NCI-H510A treated with DMSO at 0.1 percent for 48 hours (cell line): ENCODE measurements around the gene CPED1.

Source experiments
- DNase-seq: peaks from one replicate; lab custom pipeline; 2025; lab: John Stamatoyannopoulos, UW

CPED1 gene

DNA sequence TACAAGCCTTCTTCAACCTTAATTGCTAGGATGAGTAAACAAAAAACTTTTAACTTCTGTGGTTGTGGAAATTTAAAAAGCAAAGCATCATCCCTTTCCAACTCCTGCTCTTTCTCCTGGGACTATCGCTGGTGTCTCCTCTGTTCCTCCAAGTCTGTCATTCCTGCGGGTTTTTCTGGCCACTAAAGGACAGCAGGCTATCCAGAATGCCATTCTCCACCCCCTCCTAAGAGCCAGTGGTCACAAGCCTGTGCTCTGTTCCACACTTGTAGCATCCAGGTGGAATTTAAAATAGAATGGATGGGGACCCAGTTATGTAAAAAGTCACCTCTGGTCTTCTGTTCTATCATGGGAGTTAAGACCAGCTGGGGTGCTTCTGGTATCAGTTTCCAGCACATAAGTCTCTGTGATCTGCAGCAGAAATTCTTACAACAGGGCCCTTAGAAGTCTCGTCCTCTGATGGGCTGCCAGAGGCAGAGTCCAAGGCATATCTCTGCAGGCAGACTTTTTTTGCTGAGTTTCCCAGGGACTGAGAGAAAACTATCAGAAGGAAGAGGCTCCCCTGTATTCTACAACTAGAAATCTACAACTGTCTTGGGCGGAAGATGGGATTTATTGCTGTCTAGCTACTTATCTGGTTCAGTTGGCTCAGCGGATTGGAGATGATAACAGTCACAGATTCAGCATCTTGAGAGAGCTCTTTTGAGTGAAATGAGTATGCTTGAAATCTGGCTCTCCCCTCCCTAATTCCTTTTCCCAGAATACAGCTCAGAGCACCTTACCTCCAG is 335.2 kb downstream of the CPED1 start:
- no peak for DNase-seq

DNA sequence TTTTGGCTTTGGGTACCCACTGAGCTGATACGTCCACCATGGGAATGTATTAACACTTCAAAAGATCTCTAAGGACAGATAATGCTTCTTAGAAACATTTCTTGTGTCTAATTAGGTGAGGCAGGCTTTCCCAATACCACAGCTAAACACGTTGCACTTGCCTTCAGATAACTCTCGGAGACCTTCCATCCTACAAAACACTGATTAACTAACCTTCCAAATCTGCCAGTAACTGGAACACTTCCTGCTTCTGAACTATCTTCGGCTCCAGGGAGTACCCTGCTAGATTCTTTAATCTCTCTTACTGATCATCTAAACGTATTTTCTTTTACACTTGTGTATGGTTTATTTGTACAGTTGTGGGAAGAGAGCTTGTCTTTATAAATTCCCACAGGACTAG is 339.2 kb downstream of the CPED1 start:
- no peak for DNase-seq

- peak; percentile 12 for DNase-seq
Measured at GRCh38 chr7:121328508-121329190, 340.1 kb downstream of the CPED1 start, which contains the start of gene WNT16. Gene WNT16 (plus strand): TSS chr7:121329000. CDS start chr7:121329293, 293 bp downstream.

- DNase-seq, result peak; percentile 31
Measured at GRCh38 chr7:121329191-121330052, 340.9 kb downstream of the CPED1 start.

GRCh38 chr7:121330053-121330833 is 341.7 kb downstream of the CPED1 start:
- DNase-seq, result no peak

- no peak for DNase-seq
Measured at GRCh38 chr7:121331048-121331447, 342.5 kb downstream of the CPED1 start.

GRCh38 chr7:121331574-121331973 is 343.1 kb downstream of the CPED1 start:
- no peak for DNase-seq

DNA sequence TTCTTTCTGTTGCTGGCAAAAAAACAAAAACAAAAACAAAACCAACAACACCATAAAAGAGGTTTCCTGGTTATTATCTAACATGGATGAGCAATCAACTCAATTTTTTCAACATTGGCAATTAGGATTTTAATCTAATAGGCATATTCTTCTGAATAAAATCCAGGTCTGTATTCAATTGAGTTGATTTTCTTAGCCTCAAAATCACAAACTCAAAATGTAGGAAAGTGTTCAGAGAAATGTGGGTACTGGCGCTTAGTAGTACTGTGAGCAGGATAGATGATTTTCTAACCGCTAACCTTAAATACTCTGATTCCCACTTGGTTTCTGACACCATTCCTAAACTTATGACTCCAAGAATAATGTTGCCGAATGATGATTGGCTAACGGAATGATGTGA is 345.9 kb downstream of the CPED1 start:
- no peak for DNase-seq

DNA sequence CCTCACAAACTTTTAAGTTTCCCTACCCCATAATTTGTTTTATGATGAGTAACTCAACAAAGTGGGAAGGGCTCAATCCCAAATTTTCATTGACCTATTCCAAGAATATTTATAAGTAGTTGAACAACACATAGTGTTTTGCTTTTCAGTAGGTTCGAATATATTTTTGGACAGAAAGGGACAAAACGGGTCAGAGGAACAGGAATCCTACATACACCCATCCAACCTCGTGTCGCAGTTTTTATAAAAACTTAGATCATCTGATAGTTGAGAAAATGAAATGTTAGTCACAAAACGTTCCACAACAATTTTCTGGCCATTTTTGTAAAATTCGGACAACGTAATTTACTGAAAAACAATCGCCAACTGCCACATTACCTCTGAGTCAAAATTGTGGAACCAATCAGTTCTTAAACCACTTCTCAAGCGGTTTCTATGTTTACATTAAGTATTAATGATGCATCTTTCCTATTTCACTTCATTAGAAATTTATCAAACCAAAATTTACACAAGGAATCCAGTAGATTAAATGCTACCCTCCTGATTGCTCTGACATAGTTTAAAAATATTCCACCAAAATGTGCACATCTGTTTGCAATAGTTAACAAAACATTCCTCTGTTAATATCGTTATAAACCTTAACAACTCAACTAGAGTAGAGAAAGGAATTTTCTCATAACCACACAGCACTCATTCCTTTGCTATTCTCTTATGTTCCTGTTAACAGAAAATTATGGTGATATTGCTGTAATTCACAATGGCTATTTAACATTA is 346.6 kb downstream of the CPED1 start:
- DNase-seq, result no peak

DNA sequence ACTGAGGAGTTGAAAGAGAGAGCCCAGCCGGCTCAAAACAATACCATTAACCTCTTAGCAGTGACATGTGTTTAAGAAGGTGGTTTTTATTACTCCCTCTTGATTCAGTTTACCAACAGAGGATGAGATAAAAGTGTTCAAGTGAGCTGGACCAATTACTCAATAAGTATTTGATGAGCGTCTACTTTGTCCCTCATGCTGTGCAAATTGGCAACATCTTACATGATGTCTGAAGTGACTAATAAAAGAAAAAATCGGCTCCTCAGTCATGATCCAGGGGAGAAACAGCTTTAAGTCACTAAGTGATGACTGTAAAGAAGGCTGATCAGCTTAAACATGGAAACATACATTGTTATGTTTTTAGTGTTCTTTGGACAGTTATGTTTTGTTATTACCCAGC is 348.1 kb downstream of the CPED1 start:
- DNase-seq, result no peak

GRCh38 chr7:121337398-121337797 is 348.9 kb downstream of the CPED1 start:
- DNase-seq, result no peak

DNA sequence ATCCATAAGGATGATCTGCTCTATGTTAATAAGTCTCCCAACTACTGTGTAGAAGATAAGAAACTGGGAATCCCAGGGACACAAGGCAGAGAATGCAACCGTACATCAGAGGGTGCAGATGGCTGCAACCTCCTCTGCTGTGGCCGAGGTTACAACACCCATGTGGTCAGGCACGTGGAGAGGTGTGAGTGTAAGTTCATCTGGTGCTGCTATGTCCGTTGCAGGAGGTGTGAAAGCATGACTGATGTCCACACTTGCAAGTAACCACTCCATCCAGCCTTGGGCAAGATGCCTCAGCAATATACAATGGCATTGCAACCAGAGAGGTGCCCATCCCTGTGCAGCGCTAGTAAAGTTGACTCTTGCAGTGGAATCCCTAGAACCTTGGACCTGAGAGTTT is 350.6 kb downstream of the CPED1 start:
- no peak for DNase-seq

DNA sequence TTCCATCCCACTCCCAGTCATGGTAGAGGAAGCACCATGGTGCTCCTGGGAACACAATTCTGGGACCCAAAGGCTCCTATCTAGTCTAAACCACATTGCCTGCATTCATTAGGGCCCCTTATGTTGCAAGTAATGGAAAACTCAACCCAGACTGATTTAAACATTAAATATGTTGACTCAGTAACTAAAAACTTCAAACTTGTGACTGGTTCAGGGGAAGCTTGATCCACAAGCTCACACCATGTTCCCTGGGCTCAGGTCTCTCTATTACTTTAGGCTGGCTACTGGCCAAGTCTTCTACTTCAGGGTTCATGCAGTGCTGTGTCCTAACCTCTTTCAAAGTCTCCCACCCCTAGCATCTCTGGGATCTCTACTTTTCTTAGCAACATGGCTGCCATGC is 353.4 kb downstream of the CPED1 start:
- no peak for DNase-seq

DNA sequence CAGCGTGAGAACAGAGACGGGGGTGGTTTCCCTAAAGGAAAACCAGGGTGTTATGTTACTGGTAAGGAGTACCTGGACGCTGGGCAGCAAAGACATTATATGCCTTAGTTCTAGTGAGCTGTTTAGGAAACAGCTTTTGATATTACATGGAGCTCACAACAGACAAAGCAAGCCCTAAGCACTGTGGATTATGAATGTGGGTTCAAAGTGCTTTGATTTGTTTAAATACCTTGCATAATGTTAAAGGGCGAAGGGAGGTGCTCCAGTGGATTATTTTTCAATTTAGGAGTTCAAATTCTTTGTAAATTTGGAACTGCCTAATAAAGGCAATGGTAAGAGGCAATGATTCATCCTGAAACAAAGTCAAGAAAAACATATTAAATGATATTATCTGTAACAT is 354.1 kb downstream of the CPED1 start:
- DNase-seq, result no peak

DNA sequence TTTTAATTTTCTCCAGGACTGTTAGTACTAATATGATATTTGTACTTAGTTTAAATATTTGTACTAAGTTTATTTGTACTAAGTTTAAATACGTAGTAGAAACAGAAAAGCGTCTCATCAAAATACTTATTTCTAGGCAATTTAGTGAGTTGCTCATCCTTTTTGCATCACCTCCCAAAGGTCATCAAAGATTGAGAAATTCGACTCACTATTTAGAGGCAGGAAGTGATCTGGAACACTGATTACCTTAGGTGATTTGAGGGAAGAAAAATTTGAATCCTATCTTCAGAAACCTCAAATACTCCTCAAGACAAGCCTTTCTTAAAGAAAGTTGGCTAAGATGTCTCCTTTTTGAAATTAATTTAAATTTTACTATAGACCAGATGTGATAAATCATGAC is 354.8 kb downstream of the CPED1 start:
- no peak for DNase-seq

GRCh38 chr7:121344093-121344492 is 355.6 kb downstream of the CPED1 start:
- no peak for DNase-seq

- no peak for DNase-seq
Measured at GRCh38 chr7:121344497-121344896, 356.0 kb downstream of the CPED1 start.
